ENCODE data around the gene CENPX.

The CENPX gene

DNA sequence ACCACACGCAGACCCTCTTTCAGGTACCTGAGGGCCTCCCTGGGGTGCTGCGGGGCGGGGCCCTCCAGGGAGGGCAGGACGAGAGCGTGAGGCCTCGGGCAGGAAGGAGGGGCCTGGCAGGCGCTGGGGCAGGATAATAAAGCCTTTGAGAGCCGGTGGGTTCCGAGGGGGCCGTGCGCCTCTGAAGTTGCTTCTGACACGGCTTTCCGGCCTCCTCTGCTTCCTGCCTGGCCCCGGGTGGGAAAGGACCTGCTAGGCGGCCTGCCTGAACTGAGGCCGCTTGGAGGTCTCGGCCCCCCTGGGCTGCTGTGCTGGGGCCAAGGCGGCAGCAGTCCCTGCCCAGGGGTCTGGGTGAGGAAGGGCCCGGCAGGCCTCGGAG, 10.4 kb downstream of the CENPX start:
- no peak for DNase-seq (ENCODE audit: low read depth in 2 of 2)

GRCh38 chr17:82011617-82012187, 11.0 kb downstream of the CENPX start:
- no peak for DNase-seq (ENCODE audit: low read depth in 2 of 2)

GRCh38 chr17:82010575-82011525, 11.8 kb downstream of the CENPX start:
- no peak for DNase-seq (ENCODE audit: low read depth in 2 of 2)

GRCh38 chr17:82009413-82009812, 13.3 kb downstream of the CENPX start:
- DNase-seq (ENCODE audit: low read depth in 2 of 2), result no peak

- DNase-seq (ENCODE audit: low read depth in 2 of 2), result no peak
Measured at GRCh38 chr17:82008941-82009405, 13.7 kb downstream of the CENPX start.

DNA sequence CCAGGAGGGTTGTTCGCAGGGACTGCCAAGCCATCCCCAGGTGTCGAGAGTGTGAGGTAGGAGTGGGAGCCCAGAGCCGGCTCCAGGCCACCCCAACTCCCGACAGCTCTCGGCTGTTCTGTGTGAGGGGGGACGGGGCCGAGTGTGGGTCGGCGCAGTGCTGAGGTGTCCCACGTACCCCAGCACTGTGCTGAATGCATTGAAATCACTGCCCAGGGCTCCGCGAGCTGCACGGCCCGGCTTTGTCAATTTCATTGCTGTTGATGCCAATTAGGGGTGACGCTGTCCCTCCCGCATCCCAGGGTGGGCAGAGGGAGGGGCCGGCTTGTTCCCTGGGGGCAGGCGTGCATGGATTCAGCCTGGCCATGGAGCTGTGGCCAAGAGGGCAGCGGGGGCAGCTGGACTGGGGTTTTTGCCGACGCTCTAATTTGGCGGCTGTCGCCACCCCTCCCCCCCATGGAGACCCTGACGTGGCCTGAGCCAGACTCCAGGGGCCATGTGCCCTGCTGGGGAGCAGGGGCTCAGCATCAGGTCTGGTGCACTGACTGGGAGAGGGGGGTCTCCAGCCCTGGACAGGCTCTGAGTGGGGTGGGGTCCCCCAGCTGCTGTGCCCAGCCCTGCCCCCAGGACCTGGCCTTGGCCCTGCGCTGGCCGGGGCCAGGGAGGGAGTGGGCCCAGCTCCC, 14.3 kb downstream of the CENPX start:
- DNase-seq (ENCODE audit: low read depth in 2 of 2), result no peak

DNA sequence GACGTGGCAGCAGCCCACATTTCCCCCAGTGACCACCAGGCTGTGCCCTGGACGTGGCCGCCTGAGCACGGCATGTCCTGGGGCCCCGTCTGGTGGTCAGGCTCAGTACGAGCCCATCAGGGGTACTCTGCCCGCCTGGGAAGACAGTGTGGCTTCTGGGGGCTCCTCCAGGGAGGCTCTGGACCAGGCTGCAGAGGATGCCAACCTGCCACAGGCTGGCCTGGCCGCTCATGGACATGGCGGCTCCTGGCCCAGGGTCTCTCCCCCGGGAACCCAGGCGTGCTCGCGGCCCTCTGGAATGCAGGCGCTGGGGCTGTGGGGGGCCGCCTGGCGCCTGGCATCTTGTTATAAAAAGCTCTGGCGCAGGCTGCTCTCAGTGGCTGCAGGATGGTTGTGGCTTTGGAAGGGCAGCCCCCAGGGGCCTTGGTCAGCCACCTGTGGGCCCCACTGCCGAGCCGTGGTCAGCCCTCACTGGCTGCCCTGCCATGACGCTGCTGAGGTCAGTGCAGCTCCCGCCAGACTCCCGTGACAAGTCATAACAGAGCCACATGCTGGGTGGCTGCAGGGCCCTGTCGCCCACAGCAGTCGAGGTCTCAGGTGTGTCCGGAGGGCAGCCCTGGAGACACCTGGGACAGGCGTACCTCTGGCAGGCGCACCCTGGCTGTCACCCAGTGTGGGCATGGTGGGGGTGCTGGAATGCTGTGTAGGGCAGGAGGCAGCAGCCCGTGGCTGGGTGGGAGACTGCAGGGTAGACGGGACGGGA, 15.0 kb downstream of the CENPX start:
- DNase-seq (ENCODE audit: low read depth in 2 of 2), result no peak

- no peak for DNase-seq (ENCODE audit: low read depth in 2 of 2)
Measured at GRCh38 chr17:82007228-82007494, 15.5 kb downstream of the CENPX start.

DNA sequence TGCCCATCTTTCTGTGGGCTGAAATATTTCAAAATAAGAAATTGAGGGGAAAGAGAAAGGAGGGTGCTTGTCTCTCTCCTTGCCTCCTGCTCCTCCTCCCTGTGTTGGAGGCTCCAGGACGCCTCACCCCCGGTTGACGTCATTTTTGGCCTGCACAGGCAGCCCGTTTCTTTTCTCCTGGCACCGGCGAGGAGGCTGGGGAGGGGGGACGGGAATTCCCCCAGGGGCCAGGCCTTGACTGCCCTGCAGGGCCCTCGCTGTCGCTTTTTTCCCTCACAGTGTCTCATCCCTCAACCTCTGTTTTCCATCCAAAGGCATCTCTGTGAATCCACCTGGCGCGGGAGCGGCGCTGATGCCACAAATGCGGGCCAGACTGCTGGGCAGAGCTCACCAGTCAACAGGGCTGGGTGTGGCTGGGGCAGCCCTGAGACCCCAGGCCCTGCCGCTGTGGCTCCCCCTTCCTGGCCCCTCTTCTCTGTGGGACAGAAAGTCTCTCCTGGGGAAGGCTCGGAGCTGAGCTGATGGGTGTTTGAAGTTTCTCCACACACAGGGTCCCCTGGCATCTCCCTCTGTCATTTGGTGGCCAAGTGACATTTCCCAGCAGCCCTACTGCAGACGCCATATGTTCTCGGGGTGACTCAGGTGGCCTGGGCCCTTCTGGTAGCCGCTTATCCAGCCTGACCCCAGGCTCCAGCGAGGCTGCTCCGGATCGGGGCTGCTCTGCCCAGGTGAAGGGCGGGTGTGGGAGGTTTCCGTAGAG, 16.0 kb downstream of the CENPX start:
- DNase-seq (ENCODE audit: low read depth in 2 of 2), result no peak

DNA sequence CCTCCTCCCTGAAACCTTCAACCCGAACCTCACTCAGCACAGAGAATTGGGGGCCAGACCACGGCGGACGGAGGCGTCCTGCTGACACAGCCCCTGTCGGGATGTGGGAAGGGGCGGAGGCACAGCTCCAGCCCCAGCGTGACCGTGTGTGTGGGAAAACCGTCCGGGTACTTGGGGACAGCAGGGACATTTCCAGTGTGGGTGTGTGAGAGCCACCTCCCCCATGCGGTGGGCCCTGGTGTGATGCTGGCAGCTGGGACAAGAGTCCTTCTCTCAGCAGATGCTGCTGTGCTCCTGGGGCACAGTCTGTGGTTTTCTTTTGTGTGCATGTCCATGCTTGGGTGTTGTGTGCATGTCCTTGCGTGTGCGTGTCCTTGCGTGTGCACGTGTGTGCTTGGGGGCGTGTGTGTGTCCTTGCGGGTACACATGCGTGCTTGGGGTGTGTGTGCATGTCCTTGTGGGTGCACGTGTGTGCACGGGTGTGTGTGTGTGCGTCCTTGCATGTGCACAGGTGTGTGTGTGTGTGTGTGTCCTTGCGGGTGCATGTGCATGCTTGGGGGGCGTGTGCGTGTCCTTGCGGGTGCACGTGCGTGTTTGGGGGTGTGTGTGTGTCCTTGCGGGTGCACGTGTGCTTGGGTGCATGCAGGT, 16.9 kb downstream of the CENPX start:
- no peak for DNase-seq (ENCODE audit: low read depth in 2 of 2)

DNA sequence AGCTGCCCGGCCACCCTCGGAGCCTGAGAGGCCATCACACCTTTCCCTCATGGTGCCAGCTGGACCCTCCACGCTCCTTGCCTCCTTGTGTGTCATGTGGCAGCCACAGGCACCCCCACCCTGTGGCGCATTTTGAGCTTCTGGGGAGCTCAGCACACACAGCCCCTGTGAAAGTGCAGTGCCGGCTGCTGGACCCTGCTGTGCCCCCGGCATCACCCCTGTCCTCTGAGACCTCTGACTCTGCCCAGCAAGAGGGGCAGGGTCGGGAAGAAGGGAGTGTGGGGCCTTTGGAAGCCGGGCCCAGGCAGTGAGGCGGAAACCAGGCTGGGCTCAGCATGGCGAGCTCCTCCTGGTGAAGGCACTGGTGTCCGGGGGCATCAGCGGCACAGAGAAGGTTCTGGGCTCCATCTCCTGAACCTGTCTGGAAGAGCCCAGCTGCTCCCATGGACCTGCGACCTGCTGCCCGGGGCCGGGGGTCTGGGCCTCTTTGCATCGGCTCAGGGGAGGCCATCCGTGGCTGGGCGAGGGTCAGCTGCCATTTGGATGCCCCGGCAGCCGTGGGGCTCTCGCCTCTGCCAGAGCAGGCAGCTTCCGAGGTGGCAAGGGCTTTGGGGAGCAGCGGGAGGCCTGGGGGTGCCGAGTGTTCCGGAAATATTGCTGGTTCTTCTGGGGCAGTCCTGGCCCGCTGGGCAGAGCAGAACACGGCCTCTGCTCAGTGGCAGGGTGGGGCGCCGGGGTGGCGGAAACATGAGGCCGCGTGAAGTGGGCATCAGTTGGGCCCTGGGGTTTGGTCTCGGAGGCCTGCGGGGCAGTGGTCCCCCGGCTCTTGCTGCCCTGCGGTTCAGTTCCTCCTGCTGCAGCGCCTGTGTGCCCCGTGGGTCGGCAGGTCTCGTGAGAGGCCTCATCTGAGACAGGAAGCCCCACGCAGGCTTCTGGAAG, 17.9 kb downstream of the CENPX start:
- DNase-seq (ENCODE audit: low read depth in 2 of 2), result no peak

GRCh38 chr17:82003411-82004381, 19.0 kb downstream of the CENPX start:
- peak in 1 of 2 donors; percentile 51 for DNase-seq (ENCODE audit: low read depth in 2 of 2)

DNA sequence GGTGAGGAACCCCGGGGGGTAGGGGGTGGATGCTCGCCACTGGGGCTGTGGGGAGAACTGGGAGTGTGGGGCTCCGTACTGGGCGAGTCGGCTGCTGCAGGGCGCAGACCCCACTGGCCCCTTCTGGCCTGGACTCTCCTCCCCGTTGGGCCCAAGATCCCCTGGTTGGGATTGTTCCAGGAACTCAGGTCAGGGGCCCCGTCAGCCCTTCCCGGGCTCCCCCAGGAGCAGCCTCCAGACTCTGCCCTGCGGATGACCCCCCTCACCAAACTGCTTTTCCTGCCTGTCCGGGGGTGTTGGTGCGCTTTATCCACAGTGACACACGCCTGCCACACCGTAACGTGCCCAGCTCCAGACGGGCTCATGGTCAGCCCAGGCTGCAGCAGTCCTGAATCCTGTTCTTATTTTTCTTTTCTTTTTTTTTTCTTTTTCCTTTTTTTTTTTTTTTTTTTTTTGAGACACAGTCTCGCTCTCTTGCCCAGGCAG, 21.1 kb downstream of the CENPX start:
- no peak for DNase-seq (ENCODE audit: low read depth in 2 of 2)

DNA sequence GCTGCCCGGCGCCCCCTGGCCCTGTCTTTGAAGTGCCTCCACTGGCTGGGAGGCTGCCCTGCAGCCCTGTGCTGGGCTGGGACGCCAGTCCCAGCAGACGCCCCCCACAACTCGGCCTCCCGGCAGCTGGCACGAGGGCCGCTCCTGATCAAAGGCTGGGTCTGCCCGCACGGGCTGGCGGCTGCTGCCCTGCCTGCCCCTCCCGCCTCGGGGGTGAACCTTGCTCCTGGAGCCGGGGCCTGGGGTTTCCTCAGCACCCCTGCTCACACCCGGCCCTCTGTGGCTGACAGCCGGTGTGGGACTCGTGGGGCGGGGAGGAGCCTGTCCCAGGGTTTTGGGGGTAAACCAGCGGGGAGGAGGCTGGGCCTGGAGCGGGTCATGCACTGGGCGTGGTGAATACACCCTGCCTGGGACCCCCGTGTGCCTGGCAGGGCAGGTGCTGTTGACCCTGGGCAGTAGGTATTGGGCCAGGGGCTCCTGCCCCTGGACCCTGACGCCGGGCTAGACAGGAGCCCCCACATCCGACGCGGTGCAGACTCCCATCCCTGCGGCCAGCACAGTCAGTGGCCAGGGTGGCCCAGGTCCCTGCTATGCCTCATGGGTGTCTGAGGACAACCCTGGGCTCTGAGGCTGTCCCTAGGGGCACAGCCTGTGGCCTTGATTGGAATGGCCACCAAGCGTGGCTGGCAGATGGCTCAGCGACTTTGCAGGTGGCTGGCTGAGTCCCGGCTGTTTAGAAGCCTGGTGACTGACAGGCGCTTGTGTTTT, 21.7 kb downstream of the CENPX start:
- no peak for DNase-seq (ENCODE audit: low read depth in 2 of 2)

DNA sequence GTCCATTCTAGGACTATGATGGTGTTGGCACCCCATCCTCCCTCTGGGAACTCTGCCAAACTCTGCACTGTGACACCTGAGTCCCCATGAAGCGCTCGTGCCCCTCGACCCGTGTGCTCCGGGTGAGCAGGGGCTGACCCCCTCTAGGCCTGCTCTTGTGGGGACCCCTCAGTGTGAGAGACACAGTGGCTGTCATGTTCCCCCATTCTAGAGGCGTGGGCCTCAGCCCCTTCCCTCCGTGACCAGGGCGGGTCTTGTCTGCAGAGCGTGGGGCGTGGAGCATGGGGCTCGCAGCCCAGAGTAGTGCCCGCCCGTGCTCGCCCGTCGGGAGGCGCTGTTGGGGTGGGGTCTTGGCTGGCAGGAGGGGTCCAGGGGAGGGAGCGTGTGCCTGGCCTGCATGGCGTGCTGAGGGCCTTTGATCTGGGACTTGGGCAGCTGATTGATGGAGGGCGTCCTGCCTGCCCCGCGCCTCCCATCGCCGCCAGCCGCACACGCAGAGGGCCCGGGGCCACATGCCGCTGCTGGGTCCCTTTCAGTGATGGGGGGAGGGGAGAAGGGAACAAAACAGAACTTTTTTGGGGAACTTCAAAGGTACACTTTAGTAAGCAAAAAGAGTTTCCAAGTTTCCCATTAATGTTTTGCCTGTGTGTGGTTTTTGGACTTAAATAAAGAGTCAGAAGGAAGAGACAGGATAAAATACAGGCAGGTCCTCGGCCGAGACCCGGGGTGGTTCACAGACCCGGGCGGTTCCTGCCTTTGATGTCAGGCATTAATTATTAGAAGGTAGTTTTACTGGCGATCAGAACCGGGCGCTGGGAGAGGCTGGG, 22.5 kb downstream of the CENPX start:
- DNase-seq (ENCODE audit: low read depth in 2 of 2), result no peak

DNA sequence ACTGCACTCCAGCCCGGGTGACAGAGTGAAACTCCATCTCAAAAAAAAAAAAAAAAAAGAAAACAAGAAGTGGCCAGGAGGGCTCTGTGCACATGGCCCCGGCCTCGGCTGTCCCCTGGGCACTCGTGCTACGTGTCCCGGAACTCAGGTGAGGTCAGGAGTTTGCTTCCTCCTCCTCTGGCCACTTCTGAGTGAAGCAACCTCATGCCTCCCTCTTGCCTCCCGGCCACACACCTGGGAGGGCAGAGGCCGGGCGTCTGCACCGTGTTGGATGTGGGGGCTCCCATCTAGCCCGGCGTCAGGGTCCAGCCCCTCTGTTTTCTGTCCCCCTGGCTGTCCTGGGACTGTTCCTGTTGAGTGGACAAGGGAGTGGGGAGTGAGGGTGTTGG, 23.1 kb downstream of the CENPX start:
- no peak for DNase-seq (ENCODE audit: low read depth in 2 of 2)

Data from stimulated activated CD4-positive, alpha-beta T cell treated with anti-CD3 and anti-CD28 coated beads, Interleukin-4, amount 100 ng/mL, for 48 hours (primary cell).